ENCODE data around the gene MYO5A. TPM values are rescaled to one million over a fixed set of nuclear protein-coding genes. Genes with fewer than 3 reads are reported as not detected.

MYO5A gene
- total RNA-seq = 44.3 and 50.2 TPM in 2 replicates

DNA sequence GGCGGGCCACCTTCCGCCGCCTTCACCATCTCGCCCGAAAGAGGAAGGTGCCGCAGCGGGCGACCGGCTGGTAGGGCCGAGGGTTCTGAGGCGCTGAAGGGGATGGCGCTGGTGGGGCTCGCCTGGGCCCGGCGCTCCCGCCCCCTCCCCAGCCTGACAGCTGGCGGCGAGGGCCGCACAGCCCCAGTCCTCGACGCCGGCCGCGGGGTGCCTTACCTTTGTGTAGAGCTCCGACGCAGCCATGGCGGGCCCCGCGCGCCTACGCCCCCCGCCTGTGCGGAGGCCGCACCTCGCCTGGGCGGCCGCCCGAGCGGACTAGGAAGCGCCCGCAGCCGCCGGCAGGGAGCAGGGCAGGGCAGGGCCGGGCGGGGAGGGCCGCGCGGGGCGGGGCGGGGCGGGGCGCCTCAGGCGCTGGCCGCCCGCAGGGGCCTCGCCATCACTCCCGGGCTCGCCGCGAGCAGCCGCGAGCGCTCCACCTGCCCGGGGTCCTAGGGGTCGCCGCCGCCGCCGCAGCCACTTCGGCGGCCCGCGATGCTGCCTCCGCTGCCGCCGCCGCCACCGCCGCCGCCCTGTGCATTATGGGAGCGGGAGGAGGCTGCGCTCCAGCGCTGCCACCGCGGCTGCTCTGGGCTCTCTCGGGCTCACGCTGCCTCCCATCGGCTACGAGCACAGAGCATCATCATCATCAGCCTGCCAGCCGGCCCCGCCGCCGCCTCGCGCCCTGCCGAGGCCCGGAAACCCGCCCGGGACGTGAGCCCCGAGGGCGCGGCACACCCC, at the start of gene MYO5A:
MYO5A (minus strand) TSS at position 317 of the 777 bp plus-strand sequence; CDS start at position 243, 74 bp downstream.

GRCh38 chr15:52568601-52569585, 40.2 kb upstream of the MYO5A start, which contains the start of gene ARPP19:
ARPP19 (minus strand) TSS chr15:52569030; CDS start chr15:52568892, 138 bp downstream.

GRCh38 chr15:52295421-52296001, 233.2 kb downstream of the MYO5A start, which contains the start of gene MYO5C:
MYO5C (minus strand) TSS chr15:52295804; CDS start chr15:52295636, 168 bp downstream.

Other genes starting within 250 kb of the MYO5A start
- gene MYO5C, start 233.1 kb downstream of the MYO5A start, total RNA-seq = under 0.01 TPM in 2 replicates
- 103 and 131 TPM in 2 replicates for gene ARPP19, start 40.1 kb upstream of the MYO5A start, total RNA-seq
- gene ATOSA, start 150.5 kb upstream of the MYO5A start, total RNA-seq = 10.9 and 15.2 TPM in 2 replicates